ENCODE results near the gene SLC6A13. TPM values are rescaled to one million over a fixed set of nuclear protein-coding genes. Genes with fewer than 3 reads are reported as not detected.

Gene SLC6A13
- total and polyA plus RNA-seq, 9 donors = 0.13 to 6.1 (median 0.75) TPM; not detected in 3

DNA sequence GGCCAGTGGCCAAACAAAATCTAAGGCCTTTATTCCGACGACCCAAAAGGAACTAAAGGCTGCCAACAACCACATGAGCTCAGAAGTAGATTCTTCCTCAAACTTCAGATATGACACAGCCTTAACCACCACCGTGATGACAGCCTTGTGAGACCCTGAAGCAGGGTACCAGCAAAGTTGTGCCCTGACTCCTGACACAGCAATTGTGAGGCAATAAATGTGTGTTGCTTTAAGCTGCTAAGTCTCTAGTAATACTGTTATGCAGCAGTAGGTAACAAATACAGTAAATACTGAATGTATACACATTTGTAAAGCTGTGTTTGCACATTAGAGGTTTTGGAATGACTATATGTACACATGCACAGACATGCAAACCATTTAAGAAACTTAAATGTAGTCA lies 10.7 kb upstream of the SLC6A13 start:
- intact Hi-C loops (cut with DNase I) = no loop called here
- H3K27me3 ChIP-seq = no peaks in the 10 kb centered on the region
- 41 to 44% (median 44%) methylated on average over 3 of the region's 3 CpGs for WGBS, 3 donors
- H3K9me3 ChIP-seq = no peaks in the 10 kb centered on the region
- H3K36me3 ChIP-seq = no peaks in the 10 kb centered on the region
- no peak for DNase-seq
- no peak for TF ChIP-seq POLR2A (IDR thresholded peaks at IDR 0.05)
- no peak for TF ChIP-seq CTCF (IDR thresholded peaks at IDR 0.05)
- TF ChIP-seq EP300 (IDR thresholded peaks at IDR 0.05) = no peak
- peaks cover 6% of the 10 kb centered on the region for H3K4me1 ChIP-seq (ENCODE audit: insufficient read depth)
- H3K27ac ChIP-seq = no peak overlapping the region
- H3K4me3 ChIP-seq = no peak overlapping the region

- Histone ChIP-seq H3K27me3 (no peaks in the 10 kb centered on the region), H3K4me3 (no peak overlapping the region), H3K9me3 (no peaks in the 10 kb centered on the region), H3K4me1 (ENCODE audit: insufficient read depth) (peaks cover 8% of the 10 kb centered on the region), H3K36me3 (no peaks in the 10 kb centered on the region), H3K27ac (no peak overlapping the region)
- intact Hi-C loops (cut with DNase I) = no loop called here
- DNase-seq = no peak
- no peak for TF ChIP-seq EP300 (IDR thresholded peaks at IDR 0.05)
- TF ChIP-seq POLR2A (IDR thresholded peaks at IDR 0.05) = no peak
- TF ChIP-seq CTCF (IDR thresholded peaks at IDR 0.05) = no peak
- WGBS, 3 donors = 87 to 91% (median 88%) methylated on average over 6 of the region's 6 CpGs
Observed at GRCh38 chr12:272942-273341, 10.3 kb upstream of the SLC6A13 start.

DNA sequence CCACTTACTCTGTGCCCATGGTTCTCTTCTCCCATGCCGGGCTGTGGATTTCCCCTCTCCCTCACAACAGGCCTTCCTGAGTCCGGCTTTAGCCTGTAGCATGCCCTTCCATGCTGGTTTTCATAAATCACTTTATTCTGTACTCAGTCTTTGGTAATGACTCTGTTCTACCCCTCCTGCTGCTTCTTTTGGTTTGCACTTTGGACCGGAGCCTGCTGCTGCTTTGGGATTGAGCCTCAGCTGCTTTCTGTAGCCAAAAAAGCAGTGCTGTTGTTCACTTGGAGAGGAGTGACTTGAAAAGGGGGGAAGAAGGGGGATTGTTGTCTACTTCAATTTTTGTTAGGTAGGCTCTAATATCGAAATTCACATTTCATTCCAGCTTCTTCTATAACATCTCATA lies 8.5 kb upstream of the SLC6A13 start:
- DNase-seq = peak; percentile 29 to 60 (median 40)
- Histone ChIP-seq H3K27me3 (no peaks in the 10 kb centered on the region), H3K27ac (no peak overlapping the region), H3K4me3 (no peak overlapping the region), H3K4me1 (ENCODE audit: insufficient read depth) (peaks cover 10% of the 10 kb centered on the region), H3K9me3 (no peaks in the 10 kb centered on the region), H3K36me3 (no peaks in the 10 kb centered on the region)
- intact Hi-C loops (cut with DNase I) = no loop called here
- TF ChIP-seq POLR2A (IDR thresholded peaks at IDR 0.05) (no peak), EP300 (IDR thresholded peaks at IDR 0.05) (no peak), CTCF (IDR thresholded peaks at IDR 0.05) (no peak)
- 9 to 16% (median 13%) methylated on average over 4 of the region's 4 CpGs for WGBS, 3 donors

DNA sequence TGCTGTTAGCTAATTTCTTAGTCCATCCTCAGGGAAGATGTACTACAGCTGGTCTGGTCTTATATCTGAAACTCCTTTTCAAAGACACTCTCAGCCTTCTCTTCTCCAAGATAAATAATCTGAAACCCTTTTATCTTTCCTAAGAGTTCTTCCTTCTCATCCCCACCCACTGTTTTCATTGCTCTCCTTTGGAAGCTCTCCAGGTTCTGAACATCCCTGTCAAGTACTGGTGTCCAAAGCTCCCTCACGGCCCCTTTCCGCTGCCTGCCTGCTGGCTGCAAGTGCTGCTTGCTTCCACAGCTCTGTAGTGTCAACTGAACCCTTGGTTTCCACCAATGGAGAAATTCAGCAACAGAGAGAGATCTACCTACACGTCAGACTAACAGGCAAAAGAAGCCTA lies 6.6 kb upstream of the SLC6A13 start:
- peak in 3 of 5 donors; percentile 40 to 49 (median 42) for DNase-seq
- TF ChIP-seq CTCF (IDR thresholded peaks at IDR 0.05) (no peak), POLR2A (IDR thresholded peaks at IDR 0.05) (no peak), EP300 (IDR thresholded peaks at IDR 0.05) (no peak)
- Histone ChIP-seq H3K27me3 (no peaks in the 10 kb centered on the region), H3K4me3 (no peak overlapping the region), H3K27ac (no peak overlapping the region), H3K9me3 (no peaks in the 10 kb centered on the region), H3K36me3 (no peaks in the 10 kb centered on the region), H3K4me1 (ENCODE audit: insufficient read depth) (peaks cover 10% of the 10 kb centered on the region)
- intact Hi-C loops (cut with DNase I) = no loop called here
- WGBS, 3 donors = 6 to 13% (median 13%) methylated on average over 3 of the region's 3 CpGs

GRCh38 chr12:268483-268840 lies 5.8 kb upstream of the SLC6A13 start:
- WGBS, 3 donors = 13 to 20% (median 19%) methylated on average over 7 of the region's 7 CpGs
- intact Hi-C loops (cut with DNase I) = no loop called here
- H3K9me3 ChIP-seq = no peaks in the 10 kb centered on the region

More at GRCh38 chr12:268483-268840, 5.8 kb upstream of the SLC6A13 start:
- Histone ChIP-seq H3K27me3 (no peaks in the 10 kb centered on the region), H3K36me3 (no peaks in the 10 kb centered on the region), H3K27ac (peak overlapping the region; percentile 14 to 31), H3K4me1 (ENCODE audit: insufficient read depth) (peaks cover 10% of the 10 kb centered on the region), H3K4me3 (no peak overlapping the region)
- no peak for TF ChIP-seq EP300 (IDR thresholded peaks at IDR 0.05)
- no peak for TF ChIP-seq CTCF (IDR thresholded peaks at IDR 0.05)
- TF ChIP-seq POLR2A (IDR thresholded peaks at IDR 0.05) = no peak
- DNase-seq = peak in 1 of 5 donors; percentile 13
